Measurements from ENCODE around the gene ARPC3.
"Not testable (repeated sequence)": the region's sequence is repeated elsewhere in the genome, so short reads cannot be mapped to it uniquely, and the experiment has no call there.

The ARPC3 gene

DNA sequence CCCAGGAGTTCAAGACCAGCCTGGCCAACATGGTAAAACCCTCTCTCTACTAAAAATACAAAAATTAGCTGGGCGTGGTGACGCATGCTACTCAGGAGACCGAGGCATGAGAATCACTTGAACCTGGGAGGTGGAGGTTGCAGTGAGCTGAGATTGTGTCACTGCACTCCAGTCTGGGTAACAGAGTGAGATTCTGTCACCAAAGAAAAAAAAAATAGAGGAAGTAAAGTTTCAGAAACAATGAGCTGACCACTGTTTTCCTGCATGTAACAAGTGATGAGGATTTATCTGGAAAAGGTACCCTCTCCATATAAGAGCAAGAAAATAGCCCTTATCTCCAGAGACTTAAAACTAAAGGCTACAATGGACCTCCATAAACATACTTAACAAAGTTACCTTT is 33.0 kb downstream of the ARPC3 start:
- DNase-seq (ENCODE audit: low spot score), result not testable (repeated sequence)

DNA sequence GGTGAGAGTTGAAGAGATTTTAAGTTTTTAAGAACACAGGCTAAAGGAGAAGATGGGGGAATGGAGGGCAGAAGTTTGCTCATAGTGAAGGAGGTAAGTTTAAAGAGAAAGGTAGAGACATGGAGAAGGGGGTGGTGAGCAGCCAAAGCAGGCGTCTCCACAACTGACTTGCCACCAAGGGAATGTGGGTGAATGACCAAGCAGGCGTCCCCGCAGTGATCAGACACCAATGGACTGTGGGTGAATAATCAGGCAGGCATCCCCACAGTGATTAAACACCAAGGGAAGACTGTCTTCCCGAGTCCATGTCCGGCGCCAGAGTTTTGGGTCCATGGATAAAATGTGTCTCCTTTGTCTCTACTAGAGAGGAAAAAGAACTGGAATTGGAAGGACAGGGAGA is 40.1 kb downstream of the ARPC3 start:
- DNase-seq (ENCODE audit: low spot score), result not testable (repeated sequence)

GRCh38 chr12:110405126-110405662 is 44.9 kb downstream of the ARPC3 start:
- not testable (repeated sequence) for DNase-seq (ENCODE audit: low spot score)

DNA sequence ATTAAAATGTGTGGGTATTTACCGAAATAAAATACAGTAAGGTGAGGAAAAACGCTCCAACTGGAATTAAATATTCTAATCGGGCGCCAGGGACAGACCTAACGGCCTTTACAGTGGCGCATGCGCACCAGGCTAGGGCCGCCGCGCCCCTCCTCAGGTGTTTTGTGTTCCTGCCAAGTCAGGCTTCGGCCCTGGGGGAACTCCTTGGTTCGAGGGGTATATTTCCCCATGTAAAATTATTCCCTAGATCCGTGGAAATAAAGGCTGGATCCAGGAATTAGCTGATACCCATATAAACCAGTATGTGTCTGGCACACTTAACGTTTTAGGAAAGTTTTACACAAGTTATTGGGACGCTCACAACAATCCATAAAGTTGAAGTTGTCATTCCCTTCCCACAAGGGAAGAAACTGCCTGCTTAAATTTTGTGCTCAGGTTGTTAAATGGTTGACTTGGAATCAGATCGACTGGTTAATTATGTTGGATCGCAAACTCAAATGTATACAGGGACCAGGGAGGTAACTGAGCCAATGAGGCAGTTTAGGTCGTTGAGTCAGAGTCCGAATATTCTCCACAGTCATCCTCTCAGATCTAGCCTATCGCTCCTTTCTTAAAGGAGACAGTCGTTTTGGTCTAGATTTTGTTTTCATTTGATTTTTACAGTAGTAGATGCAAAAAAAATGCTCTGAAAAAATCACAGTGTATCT is 46.0 kb downstream of the ARPC3 start:
- peak; percentile 73 for DNase-seq (ENCODE audit: low spot score)

- DNase-seq (ENCODE audit: low spot score), result peak; percentile 81
Measured at GRCh38 chr12:110403146-110403975, 46.8 kb downstream of the ARPC3 start, which contains the start of gene ANAPC7. Gene ANAPC7, minus strand, starts transcription at chr12:110403708. Its CDS starts 81 bp downstream, at chr12:110403627.
